DMS114 treated with DMSO at 0.1 percent for 48 hours (cell line): Measurements from ENCODE around the gene C4A.
A peak's percentile ranks its signal among the peaks of the same experiment; 100 is the strongest.
"Not testable (repeated sequence)": the region's sequence is repeated elsewhere in the genome, so short reads cannot be mapped to it uniquely, and the experiment has no call there.

Experiments
- DNase-seq: peaks from one replicate; lab custom pipeline; 2025; ENCODE audit not compliant: unreplicated experiment; lab: John Stamatoyannopoulos, UW

C4A gene

DNA sequence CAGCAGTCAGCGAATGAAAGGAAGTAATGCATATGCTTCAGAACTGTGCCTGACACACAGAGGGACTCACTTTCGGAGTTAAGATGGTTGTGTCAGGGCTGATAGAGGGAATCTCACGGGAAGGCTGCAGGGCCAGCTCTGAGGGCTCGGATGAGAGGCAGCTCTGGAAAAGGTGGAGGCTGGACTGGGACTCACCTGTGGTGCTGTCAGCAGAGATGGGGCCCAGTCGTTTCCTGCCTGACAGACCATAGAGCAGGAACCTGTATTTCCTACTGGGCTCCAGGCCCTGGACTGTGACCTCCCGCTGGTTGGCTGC, 65.6 kb downstream of the C4A start:
- DNase-seq: no peak

DNA sequence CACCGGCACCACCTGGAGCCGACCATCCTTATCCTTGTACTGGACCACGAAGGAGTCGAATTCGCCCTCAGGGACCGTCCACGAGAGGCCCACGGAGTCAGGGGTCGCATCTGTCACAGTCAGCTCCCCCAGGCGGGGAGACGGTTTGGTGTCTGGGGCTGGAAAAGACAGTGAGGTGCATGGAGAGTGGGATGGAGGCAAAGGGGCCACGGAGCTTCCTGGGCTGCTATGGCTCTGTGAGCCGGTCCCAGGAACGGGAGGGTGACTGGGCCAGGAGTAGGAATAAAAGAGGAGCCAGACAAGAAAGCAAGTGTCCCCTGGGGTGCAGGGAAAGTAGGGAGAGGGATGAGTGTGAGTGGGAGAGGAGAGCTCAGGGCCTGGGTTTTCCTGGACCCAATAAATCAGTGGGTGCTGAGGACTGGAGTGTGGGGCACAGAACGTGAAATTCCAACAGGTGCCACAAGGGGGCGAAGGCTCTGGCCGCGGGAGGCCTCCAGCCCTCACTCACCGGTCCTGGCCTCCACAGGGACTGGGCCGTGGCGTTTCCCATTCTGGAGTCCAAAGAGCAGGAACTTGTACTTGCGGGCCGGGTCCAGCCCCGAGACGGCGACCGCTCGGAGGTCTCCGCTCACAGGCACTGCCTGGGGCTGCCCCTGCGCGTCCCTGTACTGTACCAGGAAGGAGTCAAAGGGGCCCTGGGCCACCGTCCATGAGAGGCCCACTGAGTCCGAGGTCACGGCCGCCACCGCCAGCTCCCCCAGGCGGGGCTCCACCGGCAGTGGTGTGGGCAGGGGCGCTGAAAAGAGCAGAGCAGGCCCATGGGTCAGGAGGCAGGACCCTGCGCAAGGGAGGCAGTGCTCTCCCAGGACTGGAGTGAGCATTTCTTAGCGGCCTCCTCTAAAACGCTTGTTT, 66.3 kb downstream of the C4A start:
- peak; percentile 27 for DNase-seq

DNA sequence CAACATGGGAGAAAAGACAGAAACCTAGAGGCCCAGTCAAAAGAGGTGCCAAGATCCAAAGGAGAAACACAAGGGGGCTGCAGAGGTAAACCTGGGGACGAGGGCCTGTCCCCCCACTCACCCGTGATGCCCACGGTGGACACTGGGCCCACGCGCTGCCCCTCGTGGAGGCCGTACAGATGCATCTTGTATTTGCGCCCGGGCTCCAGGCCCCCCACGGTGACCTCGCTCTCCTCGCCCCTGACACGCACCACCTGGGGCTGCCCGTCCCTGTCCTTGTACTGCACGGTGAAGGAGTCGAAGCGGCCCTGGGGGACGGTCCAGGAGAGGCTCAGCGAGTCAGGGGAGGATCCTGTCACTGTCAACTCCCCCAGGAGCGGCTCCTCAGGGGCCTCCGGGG, 67.3 kb downstream of the C4A start:
- not testable (repeated sequence) for DNase-seq

DNA sequence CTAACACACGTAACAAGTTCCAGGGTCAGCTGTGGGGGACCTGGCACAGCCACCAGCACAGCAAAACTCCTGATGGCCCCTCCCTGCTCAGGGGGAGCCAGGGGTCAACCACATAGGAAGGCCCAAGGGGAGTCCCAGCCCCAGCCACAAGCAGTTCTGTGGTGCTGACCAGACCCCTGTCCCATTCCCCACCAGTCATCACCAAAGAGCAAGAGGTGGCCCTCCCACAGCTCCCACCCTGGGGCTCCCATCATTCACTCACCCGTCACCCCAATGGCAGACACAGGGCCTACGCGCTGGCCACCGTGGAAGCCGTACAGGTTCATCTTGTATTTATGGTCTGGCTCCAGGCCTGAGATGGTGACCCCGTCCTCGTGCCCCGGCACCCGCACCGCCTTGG, 67.9 kb downstream of the C4A start:
- not testable (repeated sequence) for DNase-seq

DNA sequence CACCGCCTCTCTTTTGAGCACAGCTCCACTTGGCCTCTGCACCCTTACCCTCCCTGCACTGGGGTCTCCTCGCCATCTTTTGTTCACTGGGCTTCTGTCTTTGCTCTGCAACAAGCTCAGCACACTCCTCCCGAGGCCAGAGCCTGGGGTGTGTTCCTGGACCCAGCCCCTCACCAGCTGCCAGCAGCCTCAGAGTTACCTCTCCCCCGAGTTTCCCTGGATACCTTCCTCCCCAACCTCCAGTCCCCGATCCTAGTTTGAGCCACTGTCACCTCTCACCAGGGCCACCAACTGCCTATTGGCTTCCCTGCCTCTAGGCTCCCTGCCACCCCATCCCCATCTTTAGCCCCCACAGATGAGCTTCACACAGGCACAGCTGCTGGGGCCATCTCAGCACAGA, 68.7 kb downstream of the C4A start:
- DNase-seq: no peak
